ENCODE data around the gene DHRS9.
"Not testable (repeated sequence)": the region's sequence is repeated elsewhere in the genome, so short reads cannot be mapped to it uniquely, and the experiment has no call there.

Gene DHRS9

GRCh38 chr2:169064199-169064598 lies 5.2 kb upstream of the DHRS9 start:
- peaks cover 14 to 24% of the 10 kb centered on the region in 2 donors for H3K4me1 ChIP-seq (ENCODE audit: control insufficient read depth in 2 of 2, insufficient read depth in 2 of 2, low read length in 2 of 2)
- not testable (repeated sequence) for H3K4me3 ChIP-seq (ENCODE audit: low read length in 2 of 2); H3K27me3 ChIP-seq (ENCODE audit: control insufficient read depth in 2 of 2, insufficient read depth in 2 of 2, low read length in 2 of 2); H3K27ac ChIP-seq (ENCODE audit: low read depth in 2 of 2, low read length in 2 of 2); H3K36me3 ChIP-seq (ENCODE audit: control insufficient read depth in 2 of 2, insufficient read depth in 2 of 2, low read length in 2 of 2); H3K9ac ChIP-seq (ENCODE audit: low read depth in 1 of 2, low read length in 2 of 2); H3K9me3 ChIP-seq (ENCODE audit: control insufficient read depth in 2 of 2, low read length in 2 of 2)

- Histone ChIP-seq H3K4me3 (ENCODE audit: low read length in 2 of 2) (no peak overlapping the region), H3K27me3 (ENCODE audit: control insufficient read depth in 2 of 2, insufficient read depth in 2 of 2, low read length in 2 of 2) (no peaks in the 10 kb centered on the region), H3K27ac (ENCODE audit: low read depth in 2 of 2, low read length in 2 of 2) (no peak overlapping the region), H3K36me3 (ENCODE audit: control insufficient read depth in 2 of 2, insufficient read depth in 2 of 2, low read length in 2 of 2) (no peaks in the 10 kb centered on the region), H3K9me3 (ENCODE audit: control insufficient read depth in 2 of 2, low read length in 2 of 2) (no peaks in the 10 kb centered on the region), H3K9ac (ENCODE audit: low read depth in 1 of 2, low read length in 2 of 2) (no peak overlapping the region), H3K4me1 (ENCODE audit: control insufficient read depth in 2 of 2, insufficient read depth in 2 of 2, low read length in 2 of 2) (peaks cover 14 to 24% of the 10 kb centered on the region in 2 donors)
Measured at GRCh38 chr2:169065422-169065821, 3.9 kb upstream of the DHRS9 start.

GRCh38 chr2:169065864-169066517 lies 3.4 kb upstream of the DHRS9 start:
- Histone ChIP-seq H3K4me3 (ENCODE audit: low read length in 2 of 2) (no peak overlapping the region), H3K9ac (ENCODE audit: low read depth in 1 of 2, low read length in 2 of 2) (no peak overlapping the region), H3K27ac (ENCODE audit: low read depth in 2 of 2, low read length in 2 of 2) (peak overlapping the region; percentile 85 to 86), H3K9me3 (ENCODE audit: control insufficient read depth in 2 of 2, low read length in 2 of 2) (no peaks in the 10 kb centered on the region), H3K36me3 (ENCODE audit: control insufficient read depth in 2 of 2, insufficient read depth in 2 of 2, low read length in 2 of 2) (no peaks in the 10 kb centered on the region), H3K27me3 (ENCODE audit: control insufficient read depth in 2 of 2, insufficient read depth in 2 of 2, low read length in 2 of 2) (no peaks in the 10 kb centered on the region), H3K4me1 (ENCODE audit: control insufficient read depth in 2 of 2, insufficient read depth in 2 of 2, low read length in 2 of 2) (peaks cover 14 to 24% of the 10 kb centered on the region in 2 donors)

GRCh38 chr2:169066897-169067296 lies 2.5 kb upstream of the DHRS9 start:
- Histone ChIP-seq H3K36me3 (ENCODE audit: control insufficient read depth in 2 of 2, insufficient read depth in 2 of 2, low read length in 2 of 2) (no peaks in the 10 kb centered on the region), H3K4me1 (ENCODE audit: control insufficient read depth in 2 of 2, insufficient read depth in 2 of 2, low read length in 2 of 2) (peaks cover 14 to 24% of the 10 kb centered on the region in 2 donors), H3K9me3 (ENCODE audit: control insufficient read depth in 2 of 2, low read length in 2 of 2) (no peaks in the 10 kb centered on the region), H3K27ac (ENCODE audit: low read depth in 2 of 2, low read length in 2 of 2) (peak overlapping the region; percentile 85 to 86), H3K27me3 (ENCODE audit: control insufficient read depth in 2 of 2, insufficient read depth in 2 of 2, low read length in 2 of 2) (no peaks in the 10 kb centered on the region), H3K9ac (ENCODE audit: low read depth in 1 of 2, low read length in 2 of 2) (peak overlapping the region; percentile 20 to 44), H3K4me3 (ENCODE audit: low read length in 2 of 2) (peak overlapping the region; percentile 20 to 63)

GRCh38 chr2:169069833-169070232 lies 470 bp downstream of the DHRS9 start:
- Histone ChIP-seq H3K9ac (ENCODE audit: low read depth in 1 of 2, low read length in 2 of 2) (peak overlapping the region in 1 of 2 donors; percentile 55), H3K4me1 (ENCODE audit: control insufficient read depth in 2 of 2, insufficient read depth in 2 of 2, low read length in 2 of 2) (peaks cover 14 to 29% of the 10 kb centered on the region in 2 donors), H3K36me3 (ENCODE audit: control insufficient read depth in 2 of 2, insufficient read depth in 2 of 2, low read length in 2 of 2) (no peaks in the 10 kb centered on the region), H3K9me3 (ENCODE audit: control insufficient read depth in 2 of 2, low read length in 2 of 2) (no peaks in the 10 kb centered on the region), H3K27ac (ENCODE audit: low read depth in 2 of 2, low read length in 2 of 2) (peak overlapping the region; percentile 59 to 68), H3K4me3 (ENCODE audit: low read length in 2 of 2) (peak overlapping the region; percentile 51 to 63), H3K27me3 (ENCODE audit: control insufficient read depth in 2 of 2, insufficient read depth in 2 of 2, low read length in 2 of 2) (no peaks in the 10 kb centered on the region)

- Histone ChIP-seq H3K4me1 (ENCODE audit: control insufficient read depth in 2 of 2, insufficient read depth in 2 of 2, low read length in 2 of 2) (peaks cover 14 to 19% of the 10 kb centered on the region in 2 donors), H3K9me3 (ENCODE audit: control insufficient read depth in 2 of 2, low read length in 2 of 2) (no peaks in the 10 kb centered on the region), H3K36me3 (ENCODE audit: control insufficient read depth in 2 of 2, insufficient read depth in 2 of 2, low read length in 2 of 2) (no peaks in the 10 kb centered on the region), H3K27me3 (ENCODE audit: control insufficient read depth in 2 of 2, insufficient read depth in 2 of 2, low read length in 2 of 2) (no peaks in the 10 kb centered on the region), H3K27ac (ENCODE audit: low read depth in 2 of 2, low read length in 2 of 2) (peak overlapping the region in 1 of 2 donors; percentile 11), H3K4me3 (ENCODE audit: low read length in 2 of 2) (peak overlapping the region; percentile 3 to 39), H3K9ac (ENCODE audit: low read depth in 1 of 2, low read length in 2 of 2) (no peak overlapping the region)
Measured at GRCh38 chr2:169071455-169071854, 2.1 kb downstream of the DHRS9 start.

GRCh38 chr2:169072163-169072925 lies 3.0 kb downstream of the DHRS9 start:
- Histone ChIP-seq H3K27ac (ENCODE audit: low read depth in 2 of 2, low read length in 2 of 2) (peak overlapping the region in 1 of 2 donors; percentile 23), H3K36me3 (ENCODE audit: control insufficient read depth in 2 of 2, insufficient read depth in 2 of 2, low read length in 2 of 2) (no peaks in the 10 kb centered on the region), H3K4me3 (ENCODE audit: low read length in 2 of 2) (no peak overlapping the region), H3K27me3 (ENCODE audit: control insufficient read depth in 2 of 2, insufficient read depth in 2 of 2, low read length in 2 of 2) (no peaks in the 10 kb centered on the region), H3K4me1 (ENCODE audit: control insufficient read depth in 2 of 2, insufficient read depth in 2 of 2, low read length in 2 of 2) (peaks cover 6 to 13% of the 10 kb centered on the region in 2 donors), H3K9ac (ENCODE audit: low read depth in 1 of 2, low read length in 2 of 2) (no peak overlapping the region), H3K9me3 (ENCODE audit: control insufficient read depth in 2 of 2, low read length in 2 of 2) (no peaks in the 10 kb centered on the region)

- Histone ChIP-seq H3K4me1 (ENCODE audit: control insufficient read depth in 2 of 2, insufficient read depth in 2 of 2, low read length in 2 of 2) (peaks cover 6 to 8% of the 10 kb centered on the region in 2 donors), H3K27ac (ENCODE audit: low read depth in 2 of 2, low read length in 2 of 2) (peak overlapping the region; percentile 16 to 26), H3K36me3 (ENCODE audit: control insufficient read depth in 2 of 2, insufficient read depth in 2 of 2, low read length in 2 of 2) (no peaks in the 10 kb centered on the region), H3K4me3 (ENCODE audit: low read length in 2 of 2) (no peak overlapping the region), H3K9ac (ENCODE audit: low read depth in 1 of 2, low read length in 2 of 2) (no peak overlapping the region), H3K9me3 (ENCODE audit: control insufficient read depth in 2 of 2, low read length in 2 of 2) (no peaks in the 10 kb centered on the region), H3K27me3 (ENCODE audit: control insufficient read depth in 2 of 2, insufficient read depth in 2 of 2, low read length in 2 of 2) (no peaks in the 10 kb centered on the region)
Measured at GRCh38 chr2:169073211-169073962, 4.0 kb downstream of the DHRS9 start.

- Histone ChIP-seq H3K27me3 (ENCODE audit: control insufficient read depth in 2 of 2, insufficient read depth in 2 of 2, low read length in 2 of 2) (no peaks in the 10 kb centered on the region), H3K9me3 (ENCODE audit: control insufficient read depth in 2 of 2, low read length in 2 of 2) (no peaks in the 10 kb centered on the region), H3K27ac (ENCODE audit: low read depth in 2 of 2, low read length in 2 of 2) (peak overlapping the region; percentile 26 to 44), H3K4me1 (ENCODE audit: control insufficient read depth in 2 of 2, insufficient read depth in 2 of 2, low read length in 2 of 2) (peaks cover 0 to 5% of the 10 kb centered on the region in 2 donors), H3K36me3 (ENCODE audit: control insufficient read depth in 2 of 2, insufficient read depth in 2 of 2, low read length in 2 of 2) (no peaks in the 10 kb centered on the region), H3K4me3 (ENCODE audit: low read length in 2 of 2) (no peak overlapping the region), H3K9ac (ENCODE audit: low read depth in 1 of 2, low read length in 2 of 2) (no peak overlapping the region)
Measured at GRCh38 chr2:169073963-169074751, 4.8 kb downstream of the DHRS9 start.

All from mucosa of rectum (tissue), 2 donors.